ENCODE data around the gene KCTD4.

Gene KCTD4

DNA sequence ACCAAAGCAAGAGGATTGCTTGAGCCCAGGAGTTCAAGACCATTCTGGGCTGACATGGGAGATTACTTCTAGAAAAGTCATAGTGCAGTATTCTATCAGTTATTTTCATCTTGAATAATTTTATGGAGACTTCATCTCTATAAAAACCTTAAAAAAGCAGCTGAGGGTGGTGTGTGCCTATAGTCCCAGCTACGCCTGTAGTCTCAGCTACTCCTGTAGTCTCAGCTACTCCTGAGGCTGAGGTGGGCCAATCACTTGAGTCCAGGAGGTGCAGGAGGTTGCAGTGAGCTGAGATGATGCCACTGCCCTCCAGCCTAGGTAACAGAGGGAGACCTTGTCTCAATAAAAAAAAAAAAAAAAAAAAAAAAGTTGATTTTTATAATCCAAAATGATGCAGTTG lies 22.1 kb upstream of the KCTD4 start:
- H3K27me3 Mint-ChIP-seq = no peaks in the 10 kb centered on the region
- no peak overlapping the region for H3K27ac Mint-ChIP-seq
- no peaks in the 10 kb centered on the region for H3K9me3 Mint-ChIP-seq
- no peak overlapping the region for H3K4me3 Mint-ChIP-seq
- peaks cover 10% of the 10 kb centered on the region for H3K36me3 Mint-ChIP-seq
- peaks cover 22% of the 10 kb centered on the region for H3K4me1 Mint-ChIP-seq

DNA sequence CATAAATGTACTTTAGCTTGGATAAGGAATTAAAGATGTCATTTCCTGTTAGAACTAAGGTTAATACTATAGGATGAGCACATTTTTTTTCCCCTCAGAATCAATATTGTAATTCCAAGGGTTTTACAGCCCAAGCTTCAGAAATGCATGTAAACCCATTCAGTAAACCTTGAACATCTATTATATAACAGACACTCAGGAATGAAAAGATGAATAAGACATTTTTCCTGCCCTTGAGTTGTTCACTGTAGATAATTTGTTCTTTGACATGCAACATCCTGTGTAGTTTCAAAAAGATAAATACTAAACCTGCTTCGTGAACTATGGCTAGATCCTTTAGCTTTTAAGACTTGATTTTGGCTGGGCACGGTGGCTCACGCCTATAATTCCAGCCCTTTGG lies 21.7 kb upstream of the KCTD4 start:
- H3K27me3 Mint-ChIP-seq = no peaks in the 10 kb centered on the region
- no peak overlapping the region for H3K4me3 Mint-ChIP-seq
- peaks cover 23% of the 10 kb centered on the region for H3K4me1 Mint-ChIP-seq
- no peak overlapping the region for H3K27ac Mint-ChIP-seq
- H3K36me3 Mint-ChIP-seq = peaks cover 10% of the 10 kb centered on the region
- H3K9me3 Mint-ChIP-seq = no peaks in the 10 kb centered on the region

DNA sequence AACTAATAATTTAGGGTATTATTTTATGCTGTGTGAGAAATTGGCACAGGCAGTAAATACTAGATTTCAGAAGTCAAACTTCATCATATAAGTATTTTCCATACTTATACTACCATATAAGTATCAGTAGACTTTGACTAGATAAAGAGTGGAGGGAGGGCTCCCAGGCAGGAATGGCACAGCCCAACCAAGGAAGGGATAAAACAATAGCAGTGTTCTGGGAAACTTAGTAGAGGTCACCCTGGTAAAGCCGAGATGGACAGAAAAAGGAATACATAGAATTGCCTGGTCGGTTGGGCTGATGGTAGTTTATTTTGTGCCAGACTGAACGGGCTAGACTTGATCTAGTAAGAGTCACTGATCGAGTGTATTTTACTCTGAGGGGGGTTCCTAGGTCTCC lies 19.6 kb upstream of the KCTD4 start:
- no peak overlapping the region for H3K27ac Mint-ChIP-seq
- peaks cover 22% of the 10 kb centered on the region for H3K4me1 Mint-ChIP-seq
- no peaks in the 10 kb centered on the region for H3K9me3 Mint-ChIP-seq
- H3K36me3 Mint-ChIP-seq = peaks cover 15% of the 10 kb centered on the region
- no peak overlapping the region for H3K4me3 Mint-ChIP-seq
- no peaks in the 10 kb centered on the region for H3K27me3 Mint-ChIP-seq

DNA sequence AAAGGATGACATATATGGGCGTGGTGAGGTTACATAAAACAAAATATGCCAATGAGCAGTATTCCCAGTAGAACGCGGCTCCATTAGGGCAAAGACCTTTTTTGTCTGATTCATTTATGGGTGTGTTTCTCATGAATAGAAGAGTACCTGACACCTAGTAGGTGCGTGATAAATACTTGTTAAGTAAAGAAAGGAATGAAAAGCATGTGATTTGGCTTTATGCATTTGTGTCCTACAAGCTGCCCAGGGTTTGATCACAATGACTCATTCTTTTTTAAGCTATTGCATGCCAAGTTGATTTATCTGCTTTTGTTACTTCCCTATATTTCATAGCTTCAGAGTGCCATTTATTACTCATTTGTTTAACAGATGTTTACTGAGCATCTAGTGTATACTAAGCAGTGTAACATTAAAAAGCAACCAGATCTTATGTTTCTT lies 19.1 kb upstream of the KCTD4 start:
- Mint-ChIP-seq H3K9me3 (no peaks in the 10 kb centered on the region), H3K27ac (no peak overlapping the region), H3K27me3 (no peaks in the 10 kb centered on the region), H3K4me3 (no peak overlapping the region), H3K4me1 (peaks cover 22% of the 10 kb centered on the region), H3K36me3 (peaks cover 15% of the 10 kb centered on the region)

DNA sequence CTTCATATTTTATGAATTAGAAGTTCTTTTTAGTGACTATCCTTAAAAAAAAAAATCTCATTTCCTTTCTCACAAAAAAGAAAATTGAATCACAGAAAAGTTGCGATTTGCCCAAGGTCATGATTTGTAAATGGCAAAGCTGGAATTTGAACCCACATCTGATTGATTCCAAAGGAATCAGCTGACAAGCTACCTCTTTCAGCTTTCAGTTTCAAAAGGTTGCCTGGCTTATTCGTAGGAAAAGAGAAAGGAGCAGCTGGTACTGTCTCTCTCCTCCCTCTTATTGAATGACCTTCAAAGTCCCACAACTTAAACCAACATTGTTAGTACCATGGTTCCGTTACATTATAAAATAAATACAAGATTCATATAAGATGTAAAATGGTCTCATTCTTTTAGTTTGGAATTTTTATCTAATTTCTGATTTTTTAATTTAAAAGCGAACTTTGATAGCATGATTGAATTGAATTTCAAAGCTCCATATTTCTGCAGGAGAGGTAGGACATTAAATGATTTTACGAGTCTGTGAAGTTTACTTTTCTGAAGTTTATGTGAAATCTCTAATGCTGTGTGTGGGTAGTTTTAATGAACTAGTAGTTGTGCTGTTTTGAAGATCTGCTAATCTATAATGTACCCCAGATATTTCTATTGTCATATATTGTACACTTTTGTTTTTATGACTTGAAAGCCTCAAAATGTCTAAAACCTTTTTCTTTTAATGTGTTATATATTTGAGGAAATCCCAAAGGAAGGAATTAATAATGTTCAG lies 18.5 kb upstream of the KCTD4 start:
- Mint-ChIP-seq H3K27ac (no peak overlapping the region), H3K27me3 (no peaks in the 10 kb centered on the region), H3K9me3 (no peaks in the 10 kb centered on the region), H3K4me1 (peaks cover 21% of the 10 kb centered on the region), H3K36me3 (peaks cover 14% of the 10 kb centered on the region), H3K4me3 (no peak overlapping the region)

DNA sequence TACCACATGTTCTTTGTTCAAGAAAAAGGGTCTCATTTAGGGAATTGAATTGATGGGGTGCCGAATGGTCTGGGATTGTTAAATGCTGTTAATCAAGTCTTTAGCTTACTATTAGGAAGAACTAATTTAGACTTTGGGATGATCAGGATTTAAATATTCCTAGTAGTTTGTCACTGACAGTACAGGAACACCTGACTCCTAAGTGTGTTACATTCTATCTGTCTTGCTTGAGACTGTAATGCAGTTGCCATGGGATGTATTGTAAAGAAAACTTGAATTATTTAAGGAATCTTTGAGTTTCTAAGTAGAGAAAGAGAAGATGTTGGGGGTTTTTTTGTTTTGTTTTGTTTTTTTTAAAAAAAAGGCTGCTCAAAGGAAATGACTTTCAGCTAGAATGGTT lies 17.8 kb upstream of the KCTD4 start:
- Mint-ChIP-seq H3K9me3 (no peaks in the 10 kb centered on the region), H3K4me3 (no peak overlapping the region), H3K27ac (no peak overlapping the region), H3K27me3 (no peaks in the 10 kb centered on the region), H3K36me3 (peaks cover 10% of the 10 kb centered on the region), H3K4me1 (peaks cover 17% of the 10 kb centered on the region)

DNA sequence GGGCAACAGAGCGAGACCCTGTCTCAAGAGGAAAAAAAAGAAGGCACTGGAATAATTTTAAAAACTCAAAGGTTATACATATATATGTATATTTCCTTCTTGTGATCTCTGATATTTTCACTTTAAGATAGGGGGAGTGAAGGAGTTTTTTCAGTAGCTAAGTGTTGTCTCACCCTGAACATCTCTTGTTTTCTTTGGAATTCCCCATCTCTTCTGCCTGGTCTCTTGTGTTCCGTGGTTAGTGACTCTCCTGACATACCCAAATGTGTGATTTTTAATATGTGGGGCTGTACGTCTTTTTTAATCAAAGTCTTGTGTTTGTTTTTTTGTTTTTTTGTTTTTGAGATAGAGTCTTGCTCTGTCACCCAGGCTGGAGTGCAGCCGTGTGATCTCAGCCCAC lies 15.3 kb upstream of the KCTD4 start:
- Mint-ChIP-seq H3K4me1 (peaks cover 11% of the 10 kb centered on the region), H3K27ac (no peak overlapping the region), H3K4me3 (no peak overlapping the region), H3K9me3 (no peaks in the 10 kb centered on the region), H3K36me3 (peaks cover 10% of the 10 kb centered on the region), H3K27me3 (no peaks in the 10 kb centered on the region)

DNA sequence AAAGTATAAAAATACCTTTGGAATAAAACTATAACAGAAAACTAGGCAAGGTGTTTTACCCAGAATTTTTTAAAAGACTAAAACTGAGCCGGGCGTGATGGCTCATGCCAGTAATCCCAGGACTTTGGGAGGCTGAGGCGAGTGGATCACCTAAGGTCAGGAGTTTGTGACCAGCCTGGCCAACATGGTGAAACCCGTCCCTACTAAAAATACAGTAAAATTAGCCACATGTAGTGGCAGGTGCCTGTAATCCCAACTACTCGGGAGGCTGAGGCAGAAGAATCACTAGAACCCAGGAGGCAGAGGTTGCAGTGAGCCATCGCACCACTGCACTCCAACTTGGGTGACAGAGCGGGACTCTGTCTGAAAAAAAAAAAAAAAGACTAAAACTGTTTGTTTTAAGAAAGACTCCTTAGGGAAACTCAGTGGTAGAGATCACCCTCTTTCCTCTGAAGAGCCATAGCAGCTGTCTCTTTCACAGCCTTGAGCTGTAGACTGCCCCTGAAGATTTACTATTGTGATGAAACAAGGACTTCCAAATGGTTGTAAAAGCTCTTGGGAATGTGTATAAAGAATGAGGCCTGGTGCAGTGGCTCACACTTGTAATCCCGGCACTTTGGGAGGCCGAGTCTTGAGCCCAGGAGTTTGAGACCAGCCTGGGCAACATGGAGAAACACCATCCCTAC lies 14.7 kb upstream of the KCTD4 start:
- Mint-ChIP-seq H3K27ac (no peak overlapping the region), H3K4me3 (no peak overlapping the region), H3K36me3 (peaks cover 12% of the 10 kb centered on the region), H3K4me1 (peaks cover 11% of the 10 kb centered on the region), H3K9me3 (no peaks in the 10 kb centered on the region), H3K27me3 (no peaks in the 10 kb centered on the region)

DNA sequence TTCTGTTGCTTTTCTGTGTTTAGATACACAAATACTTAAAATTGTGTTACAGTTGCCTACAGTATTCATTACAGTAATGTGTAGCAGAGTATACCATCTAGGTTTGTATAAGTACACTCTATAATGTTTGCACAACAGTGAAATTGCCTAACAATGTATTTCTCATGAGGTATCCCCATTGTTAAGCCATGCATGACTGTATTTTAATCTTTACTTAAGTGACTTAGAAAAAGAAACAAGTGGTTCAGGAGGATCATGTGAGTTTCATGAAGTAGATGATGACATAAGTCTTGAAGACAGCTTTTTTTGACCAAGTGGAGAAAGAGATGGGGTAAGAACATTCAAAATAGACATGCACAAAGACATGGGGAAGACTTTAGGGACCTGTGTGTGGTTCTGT lies 8.4 kb upstream of the KCTD4 start:
- H3K9me3 Mint-ChIP-seq = no peaks in the 10 kb centered on the region
- H3K27me3 Mint-ChIP-seq = no peaks in the 10 kb centered on the region
- H3K27ac Mint-ChIP-seq = peak overlapping the region; percentile 39
- H3K36me3 Mint-ChIP-seq = peaks cover 35% of the 10 kb centered on the region
- H3K4me3 Mint-ChIP-seq = no peak overlapping the region
- peaks cover 27% of the 10 kb centered on the region for H3K4me1 Mint-ChIP-seq

DNA sequence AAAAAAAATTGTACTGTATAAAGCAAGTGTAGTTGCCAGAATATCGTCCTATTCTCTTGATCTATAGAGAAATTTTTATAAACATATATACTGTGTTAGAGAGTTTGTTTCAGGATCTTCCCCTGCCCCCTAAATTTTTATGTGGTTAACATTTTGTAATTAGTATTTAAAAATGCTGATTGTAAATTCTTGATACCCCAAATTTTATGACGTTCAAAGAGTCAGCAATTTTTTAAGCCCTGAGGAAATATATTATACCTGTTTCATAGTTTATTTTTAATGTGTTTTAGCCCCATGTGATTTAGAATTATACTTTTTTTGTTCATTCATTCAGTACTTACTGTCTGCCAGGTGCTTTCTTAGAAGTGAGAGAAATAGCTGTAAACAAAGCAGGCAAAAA lies 7.3 kb upstream of the KCTD4 start:
- Mint-ChIP-seq H3K4me3 (no peak overlapping the region), H3K27ac (no peak overlapping the region), H3K9me3 (no peaks in the 10 kb centered on the region), H3K36me3 (peaks cover 35% of the 10 kb centered on the region), H3K4me1 (peaks cover 27% of the 10 kb centered on the region), H3K27me3 (no peaks in the 10 kb centered on the region)

DNA sequence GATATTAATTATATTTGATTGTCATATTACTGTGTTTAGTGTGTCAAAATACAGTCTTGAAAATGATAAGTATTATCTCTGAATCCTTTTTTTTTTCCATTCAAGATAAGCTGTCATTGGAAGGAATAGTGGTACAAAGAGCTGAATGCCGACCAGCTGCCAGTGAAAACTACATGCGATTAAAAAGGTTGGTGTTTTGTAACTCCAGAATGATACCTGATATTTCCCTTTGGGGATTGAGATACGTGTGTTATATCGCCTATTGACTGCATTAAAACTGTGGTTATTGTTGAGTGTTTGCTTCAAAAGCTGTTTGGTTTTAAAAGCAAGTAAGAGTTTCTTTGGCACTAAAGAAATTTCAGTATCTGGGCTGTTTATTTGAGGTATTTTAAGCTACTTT lies 6.5 kb upstream of the KCTD4 start:
- Mint-ChIP-seq H3K4me1 (peaks cover 27% of the 10 kb centered on the region), H3K36me3 (peaks cover 34% of the 10 kb centered on the region), H3K27me3 (no peaks in the 10 kb centered on the region), H3K9me3 (no peaks in the 10 kb centered on the region), H3K27ac (peak overlapping the region; percentile 24), H3K4me3 (no peak overlapping the region)

DNA sequence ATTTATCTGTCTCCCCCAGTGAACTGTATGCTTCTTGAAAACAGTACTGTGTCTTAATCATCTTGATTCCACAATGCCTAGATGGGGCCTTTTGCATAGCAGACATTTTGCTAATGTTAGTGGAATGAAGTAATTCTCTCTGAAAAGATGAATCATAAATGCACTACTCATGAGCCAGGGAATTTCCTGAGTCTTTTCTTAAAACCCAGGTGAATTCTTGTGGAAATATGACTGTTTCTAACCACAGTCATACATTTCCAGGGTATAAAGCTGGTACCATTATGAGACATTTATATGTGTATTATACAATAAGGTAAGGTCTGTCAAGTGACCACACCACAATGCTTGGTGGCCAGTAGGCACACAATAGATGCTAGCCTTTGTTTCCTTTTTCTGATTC lies 5.5 kb upstream of the KCTD4 start:
- Mint-ChIP-seq H3K27me3 (no peaks in the 10 kb centered on the region), H3K4me3 (peak overlapping the region; percentile 42), H3K36me3 (peaks cover 35% of the 10 kb centered on the region), H3K4me1 (peaks cover 27% of the 10 kb centered on the region), H3K9me3 (no peaks in the 10 kb centered on the region), H3K27ac (peak overlapping the region; percentile 95)

DNA sequence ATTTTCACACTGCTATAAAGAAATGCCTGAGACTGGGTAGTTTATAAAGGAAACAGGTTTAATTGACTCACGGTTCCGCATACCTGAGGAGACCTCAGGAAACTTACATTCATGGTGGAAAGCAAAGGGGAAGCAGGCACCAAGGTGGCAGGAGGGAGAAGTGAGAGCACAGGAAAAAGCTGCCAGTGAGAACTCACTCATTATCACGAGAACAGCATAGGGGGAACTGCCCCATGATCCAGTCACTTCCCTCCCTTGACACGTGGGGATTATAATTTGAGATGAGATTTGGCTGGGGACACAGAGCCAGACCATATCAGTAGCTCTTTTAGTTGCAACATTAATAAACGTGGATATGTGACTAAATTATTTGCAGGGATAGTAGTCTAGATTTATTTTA lies 4.3 kb upstream of the KCTD4 start:
- Mint-ChIP-seq H3K4me3 (no peak overlapping the region), H3K4me1 (peaks cover 27% of the 10 kb centered on the region), H3K9me3 (no peaks in the 10 kb centered on the region), H3K27ac (peak overlapping the region; percentile 89), H3K36me3 (peaks cover 31% of the 10 kb centered on the region), H3K27me3 (no peaks in the 10 kb centered on the region)

DNA sequence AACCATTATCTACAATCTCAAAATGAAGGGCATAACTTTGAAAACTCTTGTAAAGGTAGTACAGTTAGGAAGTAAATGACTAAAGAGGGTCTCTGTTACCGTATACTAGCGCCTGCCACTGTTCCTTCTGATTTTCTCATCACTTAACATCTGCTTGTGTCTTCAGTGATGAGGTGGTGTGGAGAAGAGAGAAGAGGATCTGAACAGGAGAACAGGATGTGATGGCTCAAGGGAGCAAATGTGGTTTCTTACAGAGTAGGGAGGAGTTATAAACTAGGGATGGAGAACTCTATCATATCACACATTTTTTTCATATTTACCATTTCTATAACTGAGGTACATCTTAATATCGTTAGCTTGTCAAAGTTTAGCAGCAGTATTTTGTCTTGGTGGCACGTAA lies 1.1 kb downstream of the KCTD4 start:
- Mint-ChIP-seq H3K36me3 (peaks cover 17% of the 10 kb centered on the region), H3K27me3 (no peaks in the 10 kb centered on the region), H3K4me3 (no peak overlapping the region), H3K27ac (peak overlapping the region; percentile 70), H3K9me3 (no peaks in the 10 kb centered on the region), H3K4me1 (peaks cover 22% of the 10 kb centered on the region)

DNA sequence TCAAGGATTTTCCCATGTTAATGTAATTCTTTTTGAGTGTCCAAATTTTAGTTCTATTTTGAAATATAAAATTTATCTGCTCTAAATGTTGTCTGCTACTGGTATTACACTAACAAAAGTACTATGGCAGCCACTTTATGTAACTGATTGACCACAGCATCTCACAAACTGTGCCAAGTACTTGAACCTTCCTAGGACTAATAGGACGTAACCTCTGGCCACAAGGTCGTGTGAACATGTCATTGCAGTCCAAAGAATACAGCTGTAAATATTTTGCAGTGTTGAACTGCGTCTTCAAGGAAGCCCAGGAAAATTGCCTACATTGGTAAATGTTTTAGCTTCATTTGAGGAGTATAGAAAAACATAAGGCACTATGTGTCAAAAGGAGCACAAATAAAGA lies 1.9 kb downstream of the KCTD4 start:
- H3K27me3 Mint-ChIP-seq = no peaks in the 10 kb centered on the region
- H3K9me3 Mint-ChIP-seq = no peaks in the 10 kb centered on the region
- no peak overlapping the region for H3K27ac Mint-ChIP-seq
- peaks cover 20% of the 10 kb centered on the region for H3K4me1 Mint-ChIP-seq
- no peak overlapping the region for H3K4me3 Mint-ChIP-seq
- peaks cover 19% of the 10 kb centered on the region for H3K36me3 Mint-ChIP-seq

DNA sequence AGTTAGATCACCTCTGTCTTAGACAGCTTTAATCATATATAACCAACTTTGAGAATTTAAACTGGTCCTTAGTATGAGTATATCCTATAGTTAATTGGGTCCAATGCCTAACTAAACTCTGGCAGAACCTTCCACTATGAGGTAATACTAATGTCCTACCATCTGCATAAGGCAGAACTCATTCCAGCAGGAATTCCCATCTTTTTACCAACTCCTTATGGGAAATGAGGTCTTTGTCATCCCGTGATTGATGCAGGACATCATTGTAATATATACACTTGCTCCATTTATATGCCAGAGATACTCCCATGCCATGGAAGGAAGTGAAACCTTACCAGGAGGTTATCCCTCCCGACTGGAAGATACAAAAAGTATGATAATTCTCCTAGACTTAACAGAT lies 2.8 kb downstream of the KCTD4 start:
- Mint-ChIP-seq H3K27ac (no peak overlapping the region), H3K36me3 (peaks cover 19% of the 10 kb centered on the region), H3K4me3 (no peak overlapping the region), H3K9me3 (no peaks in the 10 kb centered on the region), H3K4me1 (peaks cover 20% of the 10 kb centered on the region), H3K27me3 (no peaks in the 10 kb centered on the region)

Measured in activated naive CD4-positive, alpha-beta T cell treated with anti-CD3 and anti-CD28 coated beads, Interleukin-2, amount 50 U/mL, for 24 hours (primary cell).